ENCODE data around the gene AARSD1. TPM values are rescaled to one million over a fixed set of nuclear protein-coding genes. Genes with fewer than 3 reads are reported as not detected.
"Not testable (repeated sequence)": the region's sequence is repeated elsewhere in the genome, so short reads cannot be mapped to it uniquely, and the experiment has no call there.

AARSD1 gene
- total and polyA plus RNA-seq, 2 donors (not counting 3 experiments of a cell fraction or from before 2014, with no cell fraction given), result 42.8 to 53.2 TPM

- peak overlapping the region; percentile 77 for H2AFZ ChIP-seq (ENCODE audit: low read depth, low read length)
- peaks cover 26% of the 10 kb centered on the region for H3K79me2 ChIP-seq (ENCODE audit: control insufficient read depth, insufficient read depth, low read length)
- H3K36me3 ChIP-seq (ENCODE audit: control insufficient read depth in 2 of 2, extremely low read depth in 1 of 2, insufficient read depth in 2 of 2, low read length in 2 of 2), result peaks cover 2 to 15% of the 10 kb centered on the region in 2 experiments
- intact Hi-C loops (cut with micrococcal nuclease), result no loop called here
- FAIRE-seq, result no peak
- no peak overlapping the region for H3K27ac ChIP-seq (ENCODE audit: insufficient read depth, low read depth, low read length)
- H3K9ac ChIP-seq (replicated peaks; ENCODE audit: extremely low read depth, insufficient read depth, low read length), result peak overlapping the region; percentile 14
- TF ChIP-seq GATA2 (IDR thresholded peaks at IDR 0.05; ENCODE audit: insufficient read depth, insufficient read length, low read depth, low read length) (no peak), EZH2 (IDR thresholded peaks at IDR 0.05; ENCODE audit: borderline replicate concordance, low read depth, low read length, severe bottlenecking) (no peak), MYC (IDR thresholded peaks at IDR 0.05; ENCODE audit: low read depth, low read length) (no peak), CTCF (IDR thresholded peaks at IDR 0.05; ENCODE audit: extremely low read depth in 1 of 2, insufficient read depth in 1 of 2, low read depth in 1 of 2, low read length in 2 of 2) (no peak), JUN (IDR thresholded peaks at IDR 0.05; ENCODE audit: borderline replicate concordance, insufficient read depth, insufficient read length, low read depth) (no peak), FOS (IDR thresholded peaks at IDR 0.05; ENCODE audit: borderline replicate concordance, insufficient read depth, low read length) (no peak), POLR2A (IDR thresholded peaks at IDR 0.05; ENCODE audit: low read depth, low read length) (no peak), MAX (IDR thresholded peaks at IDR 0.05; ENCODE audit: insufficient read depth, insufficient read length) (no peak), POLR2AphosphoS5 (IDR thresholded peaks at IDR 0.05; ENCODE audit: insufficient read depth, low read depth, low read length) (no peak)
- no peaks in the 10 kb centered on the region for H4K20me1 ChIP-seq (replicated peaks; ENCODE audit: control insufficient read depth, extremely low read depth, insufficient read depth, low read length)
- no peaks in the 10 kb centered on the region for H3K9me3 ChIP-seq (replicated peaks; ENCODE audit: control insufficient read depth, insufficient read depth, low read length)
- no peaks in the 10 kb centered on the region for H3K27me3 ChIP-seq (ENCODE audit: control insufficient read depth in 2 of 2, insufficient read depth in 2 of 2, low read length in 2 of 2)
- H3K9me1 ChIP-seq (replicated peaks; ENCODE audit: control insufficient read depth, extremely low read depth, insufficient read depth, low read length), result no peaks in the 10 kb centered on the region
- TSS peak; percentile 25 for BruUV-seq (replicated peaks)
- dilution Hi-C loops (cut with MboI; ENCODE audit: extremely low pct_ligation_motif_present, low sequenced_read_pairs), result no loop called here
- H3K4me3 ChIP-seq (replicated peaks in 1 of 3; ENCODE audit: insufficient read depth in 1 of 3, low read depth in 1 of 3, low read length in 3 of 3), result peak overlapping the region in 2 of 3 experiments; percentile 9 to 18
- CTCF ChIA-PET, result interaction anchor here (0.6 to 2.4 kb wide), 29 partner anchors 10 to 420 kb away, joined by 3 to 25 read pairs (median 4); partner anchors contain the start of genes AARSD1, AOC2, BECN1 and IFI35
- POLR2A ChIA-PET, result interaction anchor here (0.6 to 2.2 kb wide), 14 partner anchors 9 to 364 kb away, joined by 3 to 9 read pairs (median 4); partner anchors contain the start of genes BECN1, IFI35 and VAT1
- peaks cover 23% of the 10 kb centered on the region for H3K4me1 ChIP-seq (ENCODE audit: control insufficient read depth, extremely low read depth, insufficient read depth, low read length)
- DNase-seq (ENCODE audit: low read depth, low spot score), result no peak
- peak overlapping the region; percentile 59 for H3K4me2 ChIP-seq (ENCODE audit: insufficient read depth, low read length)
These were observed 33.2 kb upstream of the AARSD1 start for GRCh38 chr17:42997390-42997983.

GRCh38 chr17:42993913-42994312, 29.7 kb upstream of the AARSD1 start:
- POLR2A ChIA-PET; FAIRE-seq; intact Hi-C loops (cut with micrococcal nuclease): not testable (repeated sequence)

More at GRCh38 chr17:42993913-42994312, 29.7 kb upstream of the AARSD1 start:
- H3K79me2 ChIP-seq (ENCODE audit: control insufficient read depth, insufficient read depth, low read length); BruUV-seq (replicated peaks); H3K9ac ChIP-seq (replicated peaks; ENCODE audit: extremely low read depth, insufficient read depth, low read length); DNase-seq (ENCODE audit: low read depth, low spot score); H2AFZ ChIP-seq (ENCODE audit: low read depth, low read length); H3K4me2 ChIP-seq (ENCODE audit: insufficient read depth, low read length); H3K9me3 ChIP-seq (replicated peaks; ENCODE audit: control insufficient read depth, insufficient read depth, low read length); H3K27me3 ChIP-seq (ENCODE audit: control insufficient read depth in 2 of 2, insufficient read depth in 2 of 2, low read length in 2 of 2); H3K9me1 ChIP-seq (replicated peaks; ENCODE audit: control insufficient read depth, extremely low read depth, insufficient read depth, low read length); H3K4me3 ChIP-seq (replicated peaks in 1 of 3; ENCODE audit: insufficient read depth in 1 of 3, low read depth in 1 of 3, low read length in 3 of 3); H3K27ac ChIP-seq (ENCODE audit: insufficient read depth, low read depth, low read length); dilution Hi-C loops (cut with MboI; ENCODE audit: extremely low pct_ligation_motif_present, low sequenced_read_pairs); H4K20me1 ChIP-seq (replicated peaks; ENCODE audit: control insufficient read depth, extremely low read depth, insufficient read depth, low read length): not testable (repeated sequence)
- Histone ChIP-seq H3K4me1 (ENCODE audit: control insufficient read depth, extremely low read depth, insufficient read depth, low read length) (peaks cover 12% of the 10 kb centered on the region), H3K36me3 (ENCODE audit: control insufficient read depth in 2 of 2, extremely low read depth in 1 of 2, insufficient read depth in 2 of 2, low read length in 2 of 2) (peaks cover 13 to 18% of the 10 kb centered on the region in 2 experiments)
- CTCF ChIA-PET, result interaction anchor here (1.8 kb wide), 1 partner anchor 8 kb away, joined by 4 read pairs; no protein-coding TSS in a partner anchor

All from endothelial cell of umbilical vein (primary cell).